OCI-LY1 (cell line): Measurements from ENCODE around the gene SOX12.

Experiments used
- H2AFZ ChIP-seq: fragments of 200-600 bp; sonication (generic), shearing (Covaris generic); 2 replicates; pipeline ENCODE4 v1.6.0; 2014; ENCODE audit warnings: antibody characterized with exemption, mild to moderate bottlenecking, low read length
- H3F3A ChIP-seq: fragments of 200-600 bp; sonication (generic), shearing (Covaris generic); 2 replicates; pipeline ENCODE4 v1.6.0; 2014; ENCODE audit warnings: mild to moderate bottlenecking, antibody characterized with exemption, low read length, moderate library complexity; ENCODE audit not compliant: insufficient read depth
- H3K27ac ChIP-seq: fragments of 200-600 bp; sonication (generic); 2 replicates; pipeline ENCODE4 v1.5.1; 2014; ENCODE audit warnings: low read length, mixed run types, mild to moderate bottlenecking, low read depth; ENCODE audit not compliant: poor library complexity, severe bottlenecking
- H3K27me3 ChIP-seq: fragments of 200-600 bp; sonication (generic); 2 replicates; pipeline ENCODE4 v1.6.0; 2014; ENCODE audit warnings: antibody characterized with exemption, mild to moderate bottlenecking, low read length, moderate library complexity; ENCODE audit not compliant: insufficient read depth
- H3K36me3 ChIP-seq: fragments of 200-600 bp; sonication (generic); 2 replicates; pipeline ENCODE4 v1.6.1; 2014; ENCODE audit warnings: mild to moderate bottlenecking, antibody characterized with exemption, low read length, moderate library complexity, mixed read lengths; ENCODE audit not compliant: insufficient read depth
- H3K4me1 ChIP-seq: fragments of 200-600 bp; sonication (generic); 2 replicates; pipeline ENCODE4 v1.5.1; 2014; ENCODE audit warnings: mild to moderate bottlenecking, low read length, moderate library complexity; ENCODE audit not compliant: insufficient read depth, severe bottlenecking
- H3K4me2 ChIP-seq: fragments of 200-600 bp; sonication (generic), shearing (Covaris generic); 2 replicates; pipeline ENCODE4 v1.6.1; 2014; ENCODE audit warnings: low read length
- H3K4me3 ChIP-seq: fragments of 200-600 bp; sonication (generic); 2 replicates; pipeline ENCODE4 v1.5.1; 2014; ENCODE audit warnings: low read length, low read depth, mild to moderate bottlenecking, mixed read lengths; ENCODE audit not compliant: poor library complexity, severe bottlenecking
- H3K79me2 ChIP-seq: fragments of 200-600 bp; shearing (Covaris generic); 2 replicates; pipeline ENCODE4 v1.6.1; 2016; ENCODE audit warnings: mixed run types, low read length, mixed read lengths; ENCODE audit not compliant: insufficient read depth
- H3K9ac ChIP-seq: fragments of 200-600 bp; sonication (generic), shearing (Covaris generic); 2 replicates; pipeline ENCODE4 v1.6.1; 2014; ENCODE audit warnings: mild to moderate bottlenecking, low read length, mixed read lengths
- H3K9me2 ChIP-seq: fragments of 200-600 bp; sonication (generic), shearing (Covaris generic); 2 replicates; pipeline ENCODE4 v1.6.1; 2014; ENCODE audit warnings: low read depth, mild to moderate bottlenecking, low read length, mixed read lengths
- H3K9me3 ChIP-seq: fragments of 200-600 bp; shearing (Covaris generic); 2 replicates; pipeline ENCODE4 v1.6.1; 2014; ENCODE audit warnings: low read length, mixed read lengths
- H4K20me1 ChIP-seq: fragments of 200-600 bp; sonication (generic), shearing (Covaris generic); 2 replicates; pipeline ENCODE4 v1.6.0; 2016; ENCODE audit warnings: mild to moderate bottlenecking, low read length; ENCODE audit not compliant: insufficient read depth
- CTCF ChIP-seq: fragments of 200-600 bp; sonication (generic), shearing (Covaris generic); IDR thresholded peaks from 2 replicates; pipeline ENCODE4 v1.5.1; 2017; ENCODE audit warnings: mild to moderate bottlenecking, antibody characterized with exemption, low read length, moderate library complexity, mixed read lengths
- EZH2 ChIP-seq: fragments of 200-600 bp; sonication (generic), shearing (Covaris generic); IDR thresholded peaks from 2 replicates; pipeline ENCODE4 v1.8.0; 2017; ENCODE audit warnings: borderline replicate concordance, mixed run types, mild to moderate bottlenecking, antibody characterized with exemption, low read length, moderate library complexity, mixed read lengths

Gene SOX12

GRCh38 chr20:346033-346639 lies 20.8 kb downstream of the SOX12 start:
- Histone ChIP-seq H3K9ac (peak overlapping the region; percentile 92), H3K27ac (no peak overlapping the region), H3K36me3 (peaks cover 16% of the 10 kb centered on the region), H3K4me3 (peak overlapping the region; percentile 90), H3K4me2 (peak overlapping the region; percentile 82), H3K9me3 (no peaks in the 10 kb centered on the region), H4K20me1 (no peaks in the 10 kb centered on the region), H3K4me1 (peaks cover 13% of the 10 kb centered on the region), H3K9me2 (no peaks in the 10 kb centered on the region), H3F3A (no peaks in the 10 kb centered on the region), H2AFZ (no peak overlapping the region), H3K79me2 (no peaks in the 10 kb centered on the region), H3K27me3 (no peaks in the 10 kb centered on the region)
- TF ChIP-seq CTCF: no peak
- TF ChIP-seq EZH2: no peak

GRCh38 chr20:346640-347316 lies 21.4 kb downstream of the SOX12 start, which contains the start of gene NRSN2:
Gene NRSN2, plus strand, starts transcription at chr20:347111. Its CDS starts 2,533 bp downstream, at chr20:349644.
- TF ChIP-seq EZH2 (no peak), CTCF (no peak)
- Histone ChIP-seq H3K27me3 (no peaks in the 10 kb centered on the region), H3K9me2 (no peaks in the 10 kb centered on the region), H4K20me1 (no peaks in the 10 kb centered on the region), H3K27ac (peak within 1 kb of the TSS; percentile 81), H3K79me2 (no peaks in the 10 kb centered on the region), H3F3A (no peaks in the 10 kb centered on the region), H3K4me1 (peaks cover 13% of the 10 kb centered on the region), H3K9me3 (no peaks in the 10 kb centered on the region), H3K4me3 (peak within 1 kb of the TSS; percentile 90), H3K36me3 (peaks cover 13% of the 10 kb centered on the region), H2AFZ (no peak within 1 kb of the TSS), H3K9ac (peak within 1 kb of the TSS; percentile 92), H3K4me2 (peak within 1 kb of the TSS; percentile 82)

GRCh38 chr20:347317-347639 lies 21.9 kb downstream of the SOX12 start:
- peak overlapping the region; percentile 92 for H3K9ac ChIP-seq
- H2AFZ ChIP-seq: no peak overlapping the region
- H3K27me3 ChIP-seq: no peaks in the 10 kb centered on the region

More at GRCh38 chr20:347317-347639, 21.9 kb downstream of the SOX12 start:
- H3K36me3 ChIP-seq: peaks cover 9% of the 10 kb centered on the region
- H3K9me2 ChIP-seq: no peaks in the 10 kb centered on the region
- no peaks in the 10 kb centered on the region for H3K9me3 ChIP-seq
- H3K4me1 ChIP-seq: peaks cover 13% of the 10 kb centered on the region
- TF ChIP-seq CTCF (no peak), EZH2 (no peak)
- no peaks in the 10 kb centered on the region for H4K20me1 ChIP-seq
- peak overlapping the region; percentile 90 for H3K4me3 ChIP-seq
- H3K4me2 ChIP-seq: peak overlapping the region; percentile 82
- peak overlapping the region; percentile 81 for H3K27ac ChIP-seq
- H3K79me2 ChIP-seq: no peaks in the 10 kb centered on the region
- H3F3A ChIP-seq: no peaks in the 10 kb centered on the region
